NCI-H2227 (cell line): ENCODE results near the gene ACAP2.
A peak's percentile ranks its signal among the peaks of the same experiment; 100 is the strongest.
"Not testable (repeated sequence)": the region's sequence is repeated elsewhere in the genome, so short reads cannot be mapped to it uniquely, and the experiment has no call there.

ENCODE experiments used
- DNase-seq: peaks from one replicate; lab custom pipeline; 2025; ENCODE audit not compliant: unreplicated experiment; lab: John Stamatoyannopoulos, UW

Gene ACAP2

GRCh38 chr3:195442573-195443390 is at the start of gene ACAP2:
Gene ACAP2 (minus strand): TSS chr3:195443020. CDS start chr3:195442847, 173 bp downstream.
- DNase-seq, result peak; percentile 100

DNA sequence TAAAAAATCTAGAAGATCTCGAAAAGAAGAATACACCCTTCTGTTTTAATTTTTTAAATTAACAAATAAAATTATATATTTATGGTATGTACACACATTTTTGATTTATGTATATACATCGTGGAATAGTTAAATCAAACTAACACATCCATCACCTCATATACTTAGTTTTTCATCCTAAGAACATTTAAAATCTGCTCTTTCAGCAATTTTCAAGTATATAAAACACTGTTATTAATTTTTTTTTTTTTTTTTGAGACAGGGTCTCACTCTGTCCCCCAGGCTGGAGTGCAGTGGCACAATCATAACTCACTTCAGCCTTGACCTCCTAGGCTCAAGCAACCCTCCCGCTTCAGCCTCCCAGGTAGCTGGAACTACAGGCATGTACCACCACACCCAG is 32.8 kb upstream of the ACAP2 start:
- DNase-seq, result no peak

- not testable (repeated sequence) for DNase-seq
Measured at GRCh38 chr3:195475116-195475515, 32.3 kb upstream of the ACAP2 start.

GRCh38 chr3:195468841-195469240 is 26.0 kb upstream of the ACAP2 start:
- no peak for DNase-seq

GRCh38 chr3:195468391-195468776 is 25.6 kb upstream of the ACAP2 start:
- no peak for DNase-seq

- no peak for DNase-seq
Measured at GRCh38 chr3:195467641-195468390, 25.0 kb upstream of the ACAP2 start.

- no peak for DNase-seq
Measured at GRCh38 chr3:195466251-195466650, 23.4 kb upstream of the ACAP2 start.

DNA sequence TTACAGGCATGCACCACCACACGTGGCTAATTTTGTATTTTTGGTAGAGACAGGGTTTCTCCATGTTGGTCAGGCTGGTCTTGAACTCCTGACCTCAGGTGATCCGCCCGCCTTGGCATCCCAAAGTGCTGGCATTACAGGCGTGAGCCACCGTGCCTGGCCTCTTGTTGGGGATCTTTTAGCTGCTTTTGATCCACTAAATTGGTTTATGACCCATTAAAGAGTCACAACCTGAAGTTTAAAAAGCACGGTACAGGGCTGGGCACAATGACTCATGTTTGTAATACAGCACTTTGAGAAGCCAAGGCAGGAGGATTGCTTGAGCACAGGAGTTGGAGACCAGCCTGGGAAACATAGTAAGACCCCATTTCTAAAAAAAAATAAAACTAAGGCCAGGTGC is 20.1 kb upstream of the ACAP2 start:
- not testable (repeated sequence) for DNase-seq

DNA sequence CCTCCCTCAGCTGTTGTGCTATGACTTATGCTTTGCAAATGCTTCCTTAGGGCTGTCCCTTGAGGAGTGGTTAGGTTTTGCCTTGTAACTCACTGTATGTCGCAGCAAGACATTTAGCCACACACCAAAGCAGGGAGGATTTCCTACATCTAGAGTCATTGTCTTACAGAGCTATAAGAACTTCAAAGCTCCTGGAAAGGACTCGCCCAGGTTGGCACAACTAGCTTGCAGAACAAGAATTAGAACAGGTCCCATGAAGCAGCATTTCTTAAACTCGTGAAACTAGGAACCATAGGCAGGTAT is 19.4 kb upstream of the ACAP2 start:
- DNase-seq, result no peak

- no peak for DNase-seq
Measured at GRCh38 chr3:195461594-195462307, 18.9 kb upstream of the ACAP2 start.

DNA sequence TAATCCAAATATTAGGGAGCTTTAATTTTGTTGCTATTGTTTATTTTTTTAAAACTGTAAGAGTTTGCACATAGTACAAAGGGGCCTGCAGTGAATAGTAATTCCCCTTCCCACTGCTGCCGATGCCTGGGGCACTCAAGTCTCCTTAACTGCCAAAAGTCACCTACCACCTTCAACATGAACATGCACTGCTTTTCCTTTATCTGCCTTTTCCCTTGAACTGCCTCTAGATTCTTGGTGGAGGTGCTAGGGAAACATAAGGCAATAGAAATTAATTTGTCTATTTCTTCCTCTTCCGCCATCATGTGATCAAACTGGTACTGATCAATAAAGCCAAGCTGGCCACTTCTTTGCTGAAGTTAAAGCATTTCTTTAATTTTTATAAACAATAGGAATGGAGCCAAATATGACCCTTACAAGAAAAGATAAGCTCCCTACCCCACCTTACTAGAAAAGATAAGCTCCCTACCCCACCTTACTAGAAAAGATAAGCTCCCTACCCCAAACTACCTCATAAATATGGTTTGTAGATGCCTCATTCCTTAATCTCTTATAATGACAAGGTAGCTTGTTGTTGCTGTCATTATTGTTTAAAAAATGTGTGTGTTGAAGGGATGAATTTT is 17.4 kb upstream of the ACAP2 start:
- DNase-seq, result no peak

- DNase-seq, result no peak
Measured at GRCh38 chr3:195458316-195458717, 15.5 kb upstream of the ACAP2 start.

GRCh38 chr3:195455789-195456188 is 13.0 kb upstream of the ACAP2 start:
- no peak for DNase-seq

DNA sequence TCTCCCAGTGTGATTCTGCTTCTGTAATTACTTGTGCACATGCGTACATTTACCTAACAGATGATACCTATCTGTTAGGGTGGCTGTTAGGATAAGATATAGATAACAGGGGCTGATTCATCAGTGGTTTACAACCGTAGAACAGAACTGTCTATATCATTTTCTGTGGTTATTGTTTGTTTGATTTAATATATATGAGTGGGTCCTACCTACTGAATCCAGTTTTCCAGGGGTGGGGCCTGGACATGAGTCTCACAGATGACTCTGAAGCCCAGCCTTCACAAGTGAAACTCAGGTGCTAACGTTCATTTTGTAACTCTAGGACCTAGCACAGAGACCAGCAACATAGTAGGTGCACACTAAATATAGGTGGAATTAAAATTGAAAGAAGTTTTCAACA is 10.4 kb upstream of the ACAP2 start:
- DNase-seq, result no peak

GRCh38 chr3:195451373-195452015 is 8.7 kb upstream of the ACAP2 start:
- DNase-seq, result no peak

- DNase-seq, result no peak
Measured at GRCh38 chr3:195450731-195451229, 8.0 kb upstream of the ACAP2 start.

DNA sequence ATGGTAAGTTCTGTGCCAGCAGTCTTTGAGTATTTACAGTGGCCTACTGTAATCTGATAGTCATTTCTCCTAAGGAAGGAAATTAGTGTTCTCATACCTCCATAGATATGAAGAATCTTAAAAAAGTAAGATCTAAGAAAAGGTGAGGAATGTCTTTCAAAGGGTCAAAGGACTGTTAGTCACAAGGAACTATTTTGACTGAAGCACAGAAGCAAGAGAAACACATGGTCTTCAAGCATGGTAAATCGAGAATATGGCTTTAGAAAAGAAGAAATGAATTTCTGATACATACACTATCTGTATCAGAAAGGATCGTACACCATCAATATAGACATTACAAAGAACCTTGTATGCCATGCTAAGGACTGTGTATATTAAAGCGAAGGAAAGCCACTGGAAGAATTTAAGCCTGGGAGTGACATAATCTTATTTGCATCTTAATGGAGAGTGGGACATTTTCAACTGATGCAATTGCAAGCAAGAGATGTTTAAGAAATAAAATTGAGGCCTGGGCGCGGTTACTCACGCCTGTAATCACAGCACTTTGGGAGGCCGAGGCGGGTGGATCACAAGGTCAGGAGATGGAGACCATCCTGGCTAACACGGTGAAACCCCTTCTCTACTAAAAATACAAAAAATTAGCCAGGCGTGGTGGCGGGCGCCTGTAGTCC is 5.5 kb upstream of the ACAP2 start:
- DNase-seq, result no peak

DNA sequence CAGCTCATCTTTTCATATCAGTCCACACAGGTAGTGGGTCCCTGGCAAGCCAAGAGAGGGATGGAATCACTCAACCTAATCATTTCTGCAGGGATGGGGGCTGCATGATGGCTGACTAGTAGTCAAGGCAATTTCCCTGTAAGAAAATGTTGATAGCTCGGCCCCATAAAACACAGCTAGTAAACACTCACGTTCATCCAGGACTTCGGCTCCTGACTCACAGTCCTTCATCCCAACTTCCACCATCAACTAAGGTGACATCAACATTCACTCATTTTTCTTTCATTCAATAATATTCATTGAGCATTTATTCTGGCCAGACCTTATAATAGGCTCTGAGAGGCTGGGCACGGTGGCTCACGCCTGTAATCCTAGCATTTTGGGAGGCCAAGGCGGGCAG is 4.4 kb upstream of the ACAP2 start:
- DNase-seq, result no peak

GRCh38 chr3:195446359-195446758 is 3.5 kb upstream of the ACAP2 start:
- DNase-seq, result no peak

DNA sequence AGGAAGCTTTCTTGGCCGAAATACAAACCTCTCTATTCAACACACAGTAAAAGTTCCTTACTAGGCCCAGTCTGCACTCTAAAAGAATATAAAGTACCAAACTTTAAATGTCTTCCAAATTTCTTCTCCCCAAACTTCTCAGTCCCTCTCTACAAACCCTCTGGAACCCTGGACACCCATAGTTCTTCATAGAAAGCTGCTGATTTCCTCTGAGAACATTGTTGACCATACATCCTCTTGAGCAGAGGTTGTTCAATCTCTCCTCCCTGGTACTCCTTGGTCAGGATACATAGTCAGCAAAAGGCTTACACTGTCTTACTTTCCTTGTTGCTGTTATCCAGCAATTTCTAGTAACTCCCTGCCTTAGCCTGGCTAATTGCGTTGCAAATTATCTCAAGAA is 3.1 kb upstream of the ACAP2 start:
- no peak for DNase-seq
